K562 (cell line): ENCODE measurements around the gene ZNF593OS. TPM values are rescaled to one million over a fixed set of nuclear protein-coding genes. Genes with fewer than 3 reads are reported as not detected.
A peak's percentile ranks its signal among the peaks of the same experiment; 100 is the strongest.

Experiments used
- ARID3B ChIP-seq: fragments of 250-450 bp; sonication (Bioruptor Pico); IDR thresholded peaks from 2 replicates; pipeline ENCODE4 v1.4.0; 2020; ENCODE audit warnings: borderline replicate concordance
- BACH1 ChIP-seq: fragments of 200-800 bp; sonication (Bioruptor generic); IDR thresholded peaks from 2 replicates; pipeline ENCODE4 v1.6.1; 2016; ENCODE audit warnings: missing genetic modification characterization, missing compliant biosample characterization
- DPF2 ChIP-seq: fragments of 450-650 bp; IDR thresholded peaks from 2 replicates; pipeline ENCODE4 v1.6.1; 2016
- E2F3 ChIP-seq: fragments of 250-450 bp; sonication (Bioruptor Pico); IDR thresholded peaks from 2 replicates; pipeline ENCODE4 v1.4.0; 2020; ENCODE audit warnings: mild to moderate bottlenecking
- HEY1 ChIP-seq: fragments of 250-450 bp; sonication (Bioruptor Pico); IDR thresholded peaks from 2 replicates; pipeline ENCODE4 v1.5.0; 2020; ENCODE audit warnings: mild to moderate bottlenecking, moderate library complexity, borderline replicate concordance
- HOMEZ ChIP-seq: fragments of 250-450 bp; sonication (Bioruptor Pico); IDR thresholded peaks from 2 replicates; pipeline ENCODE4 v1.4.0; 2020; ENCODE audit warnings: mild to moderate bottlenecking, moderate library complexity
- KLF16 ChIP-seq: IDR thresholded peaks from 2 replicates; pipeline ENCODE4 v1.6.1; 2016; ENCODE audit warnings: antibody characterized with exemption
- NELFE ChIP-seq: IDR thresholded peaks from 2 replicates; pipeline ENCODE4 v1.6.1; 2011; ENCODE audit warnings: mild to moderate bottlenecking; ENCODE audit not compliant: insufficient read depth, insufficient read length
- NFXL1 ChIP-seq: fragments of 450-650 bp; formaldehyde crosslinking; IDR thresholded peaks from 2 replicates; pipeline ENCODE4 v1.4.0; 2021; ENCODE audit warnings: mild to moderate bottlenecking
- PBX2 ChIP-seq, 2 experiments: IDR thresholded peaks in 1 of 2; conservative IDR thresholded peaks in 1 of 2; 2 replicates each; pipeline ENCODE4 v1.6.1; 2016; ENCODE audit warnings: low read depth in 2 of 2, mild to moderate bottlenecking in 1 of 2, missing compliant biosample characterization in 1 of 2, missing genetic modification characterization in 1 of 2, moderate library complexity in 1 of 2
- POLR2A ChIP-seq: fragments of 450-650 bp; conservative IDR thresholded peaks from 2 replicates; pipeline ENCODE4 v1.6.1; 2016
- POU5F1 ChIP-seq: fragments of 150-350 bp; IDR thresholded peaks from 2 replicates; pipeline ENCODE4 v1.6.1; 2014; ENCODE audit warnings: borderline replicate concordance, low read length, low read depth, mild to moderate bottlenecking; ENCODE audit not compliant: partially characterized antibody
- RBFOX2 ChIP-seq: fragments of 200-400 bp; formaldehyde crosslinking; IDR thresholded peaks from 2 replicates; pipeline ENCODE4 v1.6.1; 2017; ENCODE audit warnings: low read depth, mild to moderate bottlenecking, low read length, moderate library complexity
- STAT5A ChIP-seq: IDR thresholded peaks from 2 replicates; pipeline ENCODE4 v1.6.1; 2012; ENCODE audit warnings: low read length, inconsistent platforms, borderline replicate concordance
- TCF15 ChIP-seq: fragments of 250-450 bp; sonication (Bioruptor Pico); IDR thresholded peaks from 2 replicates; pipeline ENCODE4 v1.8.0; 2022; ENCODE audit warnings: moderate library complexity, mild to moderate bottlenecking, inconsistent platforms
- TCF7L2 ChIP-seq: fragments of 150-350 bp; IDR thresholded peaks from 2 replicates; pipeline ENCODE4 v1.6.1; 2016; ENCODE audit warnings: low read depth, mild to moderate bottlenecking, low read length, moderate library complexity
- ZBTB5 ChIP-seq: fragments of 450-650 bp; IDR thresholded peaks from 2 replicates; pipeline ENCODE4 v1.6.1; 2017; ENCODE audit warnings: antibody characterized with exemption
- ZC3H8 ChIP-seq: fragments of 450-650 bp; IDR thresholded peaks from 2 replicates; pipeline ENCODE4 v1.6.1; 2017
- ZFP36 ChIP-seq: fragments of 150-350 bp; IDR thresholded peaks from 2 replicates; pipeline ENCODE4 v1.6.1; 2018; ENCODE audit warnings: low read length, low read depth; ENCODE audit not compliant: partially characterized antibody
- ZNF24 ChIP-seq: fragments of 450-650 bp; IDR thresholded peaks from 2 replicates; pipeline ENCODE4 v1.6.1; 2016
- polyA plus RNA-seq, 8 experiments: library from polyadenylated mRNA; depleted of rRNA in 4 of 8; stranded (reverse) in 5 of 8; unstranded in 3 of 8; fragments of >200 nt; fragmentation: Nextera tagmentation in 2 of 8; fragmentation: Illumina TruSeq in 1 of 8; extraction: Ambion mirVana in 2 of 8; extraction: Trizol in 1 of 8; gene quantifications; 2 replicates each; pipeline versions ENCODE4 v1.2.1 to v1.2.3, GENCODE V29; 2011 to 2014; ENCODE audit warnings: inconsistent platforms in 1 of 8, missing spikeins in 1 of 8
- total RNA-seq, 7 experiments: library from RNA; depleted of rRNA in 6 of 7; stranded (reverse); fragments of >200 nt in 6 of 7; fragmentation: Illumina TruSeq in 2 of 7; extraction: Trizol in 2 of 7; gene quantifications; 2 replicates each; pipeline versions ENCODE4 v1.2.1 to v1.2.3, GENCODE V29; 2011 to 2021; ENCODE audit warnings: low replicate concordance in 1 of 7

Gene ZNF593OS
- total and polyA plus RNA-seq, 9 of the 15 experiments (the other 6 are each of a cell fraction or from before 2014, with no cell fraction given): 0.24 to 0.27 TPM; not detected in 7

GRCh38 chr1:26122988-26123973, 48.4 kb downstream of the ZNF593OS start (continued):
- TF ChIP-seq NFXL1 (CRISPR knock-in tag) (no peak), DPF2 (peak; percentile 97), ZNF24 (0 out of 2 replicates have a peak, but pooled peaks have one; percentile 10), PBX2 (CRISPR knock-in tag; IDR thresholded peaks at IDR 0.05; ENCODE audit: low read depth) (no peak), PBX2 (tag; conservative IDR thresholded peaks at IDR 0.05; ENCODE audit: low read depth) (peak; percentile 59; the same call in 1 of the 2 replicates), TCF15 (CRISPR knock-in tag) (no peak), ZFP36 (no peak), KLF16 (no peak), TCF7L2 (no peak), BACH1 (tag) (peak; percentile 70), POLR2A (no peak; the same call in 1 of the 2 replicates), HOMEZ (no peak), POU5F1 (no peak), ZC3H8 (no peak), HEY1 (CRISPR knock-in tag) (no peak), ZBTB5 (no peak), ARID3B (CRISPR knock-in tag) (no peak), RBFOX2 (peak; percentile 49; the same call in 1 of the 2 replicates), E2F3 (CRISPR knock-in tag) (no peak), NELFE (no peak), STAT5A (peak; percentile 54; the same call in 1 of the 2 replicates)
